Loucy (cell line): Measurements from ENCODE around the gene RXRA.

Source experiments
- H2AFZ ChIP-seq: fragments of 200-600 bp; sonication (generic); 2 replicates; pipeline ENCODE4 v1.6.0; 2016; ENCODE audit warnings: antibody characterized with exemption, mild to moderate bottlenecking, low read length, moderate library complexity
- H3F3A ChIP-seq: fragments of 200-600 bp; 2 replicates; pipeline ENCODE4 v1.6.0; 2016; ENCODE audit warnings: antibody characterized with exemption, low read depth, mild to moderate bottlenecking
- H3K27me3 ChIP-seq: fragments of 200-600 bp; sonication (generic); 2 replicates; pipeline ENCODE4 v1.6.1; 2014; ENCODE audit warnings: low read length, mild to moderate bottlenecking; ENCODE audit not compliant: insufficient read depth, poor library complexity, severe bottlenecking
- H3K36me3 ChIP-seq: fragments of 200-600 bp; sonication (generic); 2 replicates; pipeline ENCODE4 v1.6.1; 2016; ENCODE audit warnings: low read length; ENCODE audit not compliant: insufficient read depth
- H3K4me1 ChIP-seq: fragments of 200-600 bp; sonication (generic); 2 replicates; pipeline ENCODE4 v1.5.1; 2014; ENCODE audit warnings: low read length, mild to moderate bottlenecking; ENCODE audit not compliant: insufficient read depth, poor library complexity, severe bottlenecking
- H3K4me2 ChIP-seq: fragments of 200-600 bp; sonication (generic); 2 replicates; pipeline ENCODE4 v1.6.0; 2014; ENCODE audit warnings: antibody characterized with exemption, low read length, low read depth, mild to moderate bottlenecking; ENCODE audit not compliant: poor library complexity, severe bottlenecking
- H3K4me3 ChIP-seq: fragments of 200-600 bp; sonication (generic); 2 replicates; pipeline ENCODE4 v1.5.1; 2014; ENCODE audit warnings: low read length, mild to moderate bottlenecking, mixed read lengths; ENCODE audit not compliant: poor library complexity, severe bottlenecking
- H3K79me2 ChIP-seq: fragments of 200-600 bp; sonication (generic); 2 replicates; pipeline ENCODE4 v1.6.1; 2014; ENCODE audit warnings: low read length; ENCODE audit not compliant: insufficient read depth
- H3K9ac ChIP-seq: fragments of 200-600 bp; sonication (generic); 2 replicates; pipeline ENCODE4 v1.6.0; 2014; ENCODE audit warnings: mild to moderate bottlenecking, low read depth, low read length, moderate library complexity; ENCODE audit not compliant: poor library complexity, severe bottlenecking
- H3K9me2 ChIP-seq: fragments of 200-600 bp; sonication (generic); replicated peaks from 2 replicates; pipeline ENCODE4 v1.6.1; 2016; ENCODE audit warnings: low read depth, low read length, mixed read lengths
- H3K9me3 ChIP-seq: fragments of 200-600 bp; sonication (generic); 2 replicates; pipeline ENCODE4 v1.6.1; 2014; ENCODE audit warnings: mild to moderate bottlenecking, antibody characterized with exemption, low read length, low read depth; ENCODE audit not compliant: insufficient read depth
- H4K20me1 ChIP-seq: fragments of 200-600 bp; sonication (generic); 2 replicates; pipeline ENCODE4 v1.6.0; 2014; ENCODE audit warnings: antibody characterized with exemption, low read length, mild to moderate bottlenecking; ENCODE audit not compliant: insufficient read depth, poor library complexity, severe bottlenecking
- EZH2phosphoT487 ChIP-seq: fragments of 200-600 bp; IDR thresholded peaks from 2 replicates; pipeline ENCODE4 v1.6.1; 2018; ENCODE audit warnings: antibody characterized with exemption, mild to moderate bottlenecking, moderate library complexity, borderline replicate concordance
- TF ChIP-seq, protein P1 (sequence below): fragments of 200-600 bp; sonication (generic); conservative IDR thresholded peaks from 2 replicates; pipeline ENCODE4 v1.5.1; 2014; ENCODE audit warnings: mild to moderate bottlenecking, antibody characterized with exemption, low read length

The RXRA gene

DNA sequence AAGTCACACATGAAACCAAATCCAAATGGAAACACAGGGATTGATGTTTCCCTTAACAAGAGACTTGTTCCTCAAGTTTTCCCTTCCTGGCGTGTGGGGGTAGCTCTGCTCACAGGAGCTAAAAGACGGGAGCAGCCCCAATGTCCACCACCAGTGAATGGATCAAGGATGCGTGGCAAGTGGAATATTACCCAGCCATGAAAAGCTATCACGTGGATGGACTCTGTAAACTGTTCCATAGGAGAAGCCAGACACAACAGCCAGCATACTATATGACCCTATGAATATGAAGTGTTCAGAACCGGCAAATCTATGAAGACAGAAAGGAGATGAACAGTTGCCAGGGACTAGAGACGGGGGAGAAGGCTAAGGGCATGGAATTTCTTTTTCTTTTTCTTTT lies 28.3 kb upstream of the RXRA start:
- H3K4me3 ChIP-seq = no peak overlapping the region
- peaks cover 8% of the 10 kb centered on the region for H3K4me1 ChIP-seq
- no peaks in the 10 kb centered on the region for H3K79me2 ChIP-seq
- H3K27me3 ChIP-seq = no peaks in the 10 kb centered on the region
- no peaks in the 10 kb centered on the region for H3K9me3 ChIP-seq
- H4K20me1 ChIP-seq = no peaks in the 10 kb centered on the region
- H3K9ac ChIP-seq = no peak overlapping the region
- no peak overlapping the region for H3K4me2 ChIP-seq
- no peaks in the 10 kb centered on the region for H3F3A ChIP-seq
- no peak for TF ChIP-seq EZH2phosphoT487
- TF ChIP-seq, protein P1, sequence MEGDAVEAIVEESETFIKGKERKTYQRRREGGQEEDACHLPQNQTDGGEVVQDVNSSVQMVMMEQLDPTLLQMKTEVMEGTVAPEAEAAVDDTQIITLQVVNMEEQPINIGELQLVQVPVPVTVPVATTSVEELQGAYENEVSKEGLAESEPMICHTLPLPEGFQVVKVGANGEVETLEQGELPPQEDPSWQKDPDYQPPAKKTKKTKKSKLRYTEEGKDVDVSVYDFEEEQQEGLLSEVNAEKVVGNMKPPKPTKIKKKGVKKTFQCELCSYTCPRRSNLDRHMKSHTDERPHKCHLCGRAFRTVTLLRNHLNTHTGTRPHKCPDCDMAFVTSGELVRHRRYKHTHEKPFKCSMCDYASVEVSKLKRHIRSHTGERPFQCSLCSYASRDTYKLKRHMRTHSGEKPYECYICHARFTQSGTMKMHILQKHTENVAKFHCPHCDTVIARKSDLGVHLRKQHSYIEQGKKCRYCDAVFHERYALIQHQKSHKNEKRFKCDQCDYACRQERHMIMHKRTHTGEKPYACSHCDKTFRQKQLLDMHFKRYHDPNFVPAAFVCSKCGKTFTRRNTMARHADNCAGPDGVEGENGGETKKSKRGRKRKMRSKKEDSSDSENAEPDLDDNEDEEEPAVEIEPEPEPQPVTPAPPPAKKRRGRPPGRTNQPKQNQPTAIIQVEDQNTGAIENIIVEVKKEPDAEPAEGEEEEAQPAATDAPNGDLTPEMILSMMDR = no peak
- H3K36me3 ChIP-seq = no peaks in the 10 kb centered on the region
- no peak overlapping the region for H2AFZ ChIP-seq
- H3K9me2 ChIP-seq = no peaks in the 10 kb centered on the region

DNA sequence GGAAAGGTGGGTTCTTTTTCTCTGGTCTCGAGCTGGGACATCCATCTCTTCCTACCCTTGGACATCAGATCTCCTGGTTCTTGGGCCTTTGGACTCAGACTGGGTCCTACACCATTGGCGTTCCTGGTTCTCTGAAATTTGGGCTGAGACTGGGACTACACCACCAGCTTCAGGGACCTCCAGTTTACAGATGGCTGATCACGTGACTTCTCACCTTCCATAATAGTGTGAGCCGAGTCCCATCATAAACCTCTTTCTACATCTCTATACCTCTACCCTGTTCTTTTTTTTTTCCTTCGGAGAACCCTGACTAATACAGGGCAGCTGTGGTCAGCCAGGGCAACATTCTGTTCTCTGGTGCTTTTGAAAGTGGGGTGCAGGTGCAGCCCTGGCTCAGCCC lies 27.2 kb upstream of the RXRA start:
- H3K9me2 ChIP-seq = no peaks in the 10 kb centered on the region
- H2AFZ ChIP-seq = no peak overlapping the region
- no peaks in the 10 kb centered on the region for H3F3A ChIP-seq
- H3K4me2 ChIP-seq = no peak overlapping the region
- no peak overlapping the region for H3K4me3 ChIP-seq
- peaks cover 8% of the 10 kb centered on the region for H3K4me1 ChIP-seq
- no peaks in the 10 kb centered on the region for H3K9me3 ChIP-seq
- H3K36me3 ChIP-seq = no peaks in the 10 kb centered on the region
- no peaks in the 10 kb centered on the region for H3K79me2 ChIP-seq
- no peak overlapping the region for H3K9ac ChIP-seq
- no peak for TF ChIP-seq EZH2phosphoT487
- TF ChIP-seq, protein P1 = no peak
- no peaks in the 10 kb centered on the region for H4K20me1 ChIP-seq
- H3K27me3 ChIP-seq = no peaks in the 10 kb centered on the region

DNA sequence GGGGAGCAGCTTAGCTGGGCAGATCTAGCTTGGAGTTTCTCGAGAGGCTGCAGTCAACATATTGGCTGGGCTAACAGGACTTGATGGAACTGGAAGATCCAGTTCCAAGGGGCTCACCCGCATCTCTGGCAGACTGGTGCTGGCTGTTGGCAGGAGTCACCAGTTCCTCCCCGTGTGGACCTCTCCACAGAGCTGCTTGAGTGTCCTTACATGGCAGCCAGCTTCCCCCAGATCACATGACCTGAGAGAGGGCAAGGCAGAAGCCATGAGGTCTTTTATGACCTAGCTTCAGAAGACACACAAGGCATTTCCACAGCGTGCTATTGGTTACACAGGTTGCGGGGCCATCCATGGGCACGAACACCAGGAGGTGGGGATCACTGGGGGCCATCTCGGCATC lies 26.4 kb upstream of the RXRA start:
- TF ChIP-seq, protein P1 = no peak
- no peak for TF ChIP-seq EZH2phosphoT487
- Histone ChIP-seq H3K4me3 (no peak overlapping the region), H2AFZ (no peak overlapping the region), H3K4me1 (peaks cover 8% of the 10 kb centered on the region), H3K4me2 (no peak overlapping the region), H3K9ac (no peak overlapping the region), H4K20me1 (no peaks in the 10 kb centered on the region), H3K79me2 (no peaks in the 10 kb centered on the region), H3K9me3 (no peaks in the 10 kb centered on the region), H3F3A (no peaks in the 10 kb centered on the region), H3K36me3 (no peaks in the 10 kb centered on the region), H3K27me3 (no peaks in the 10 kb centered on the region), H3K9me2 (no peaks in the 10 kb centered on the region)
